Dendritic cell treated with granulocyte-macrophage colony-stimulating factor and Interleukin-4, amounts not matched to agents 40 ng/mL and 50 ng/mL, for 4 days (primary cell): Measurements from ENCODE around the gene VCL.
A peak's percentile ranks its signal among the peaks of the same experiment; 100 is the strongest.

Experiments used
- H3K27ac Mint-ChIP-seq: one replicate; pipeline ENCODE4 v1.8.0; 2022; ENCODE audit warnings: mild to moderate bottlenecking, mixed read lengths
- H3K27me3 Mint-ChIP-seq: one replicate; pipeline ENCODE4 v1.8.0; 2022; ENCODE audit warnings: mild to moderate bottlenecking, mixed read lengths
- H3K36me3 Mint-ChIP-seq: one replicate; pipeline ENCODE4 v1.8.0; 2022; ENCODE audit warnings: low read depth, mixed read lengths
- H3K4me1 Mint-ChIP-seq: one replicate; pipeline ENCODE4 v1.8.0; 2022; ENCODE audit warnings: low read depth, mixed read lengths
- H3K4me3 Mint-ChIP-seq: one replicate; pipeline ENCODE4 v1.8.0; 2022; ENCODE audit warnings: mild to moderate bottlenecking, moderate library complexity, mixed read lengths
- H3K9me3 Mint-ChIP-seq: one replicate; pipeline ENCODE4 v1.8.0; 2022; ENCODE audit warnings: mixed read lengths
- intact Hi-C: fragments of 100-400 bp; cut with micrococcal nuclease; formaldehyde crosslinking; loops from one replicate; pipeline ENCODE4 v1.15.0; 2022

The VCL gene

GRCh38 chr10:73965890-73966768 is 31.8 kb upstream of the VCL start:
- no peaks in the 10 kb centered on the region for H3K9me3 Mint-ChIP-seq
- no peaks in the 10 kb centered on the region for H3K36me3 Mint-ChIP-seq
- no peaks in the 10 kb centered on the region for H3K27me3 Mint-ChIP-seq
- peak overlapping the region; percentile 45 for H3K4me3 Mint-ChIP-seq
- H3K4me1 Mint-ChIP-seq, result peaks cover 45% of the 10 kb centered on the region
- intact Hi-C loops, result no loop called here
- peak overlapping the region; percentile 78 for H3K27ac Mint-ChIP-seq

GRCh38 chr10:73967022-73967429 is 30.9 kb upstream of the VCL start:
- intact Hi-C loops, result no loop called here
- Mint-ChIP-seq H3K27ac (peak overlapping the region; percentile 78), H3K27me3 (no peaks in the 10 kb centered on the region), H3K4me3 (no peak overlapping the region), H3K36me3 (no peaks in the 10 kb centered on the region), H3K4me1 (peaks cover 45% of the 10 kb centered on the region), H3K9me3 (no peaks in the 10 kb centered on the region)

GRCh38 chr10:73967544-73967943 is 30.4 kb upstream of the VCL start:
- no peaks in the 10 kb centered on the region for H3K36me3 Mint-ChIP-seq
- intact Hi-C loops, result no loop called here
- no peak overlapping the region for H3K4me3 Mint-ChIP-seq
- H3K27ac Mint-ChIP-seq, result peak overlapping the region; percentile 74
- H3K4me1 Mint-ChIP-seq, result peaks cover 40% of the 10 kb centered on the region
- H3K9me3 Mint-ChIP-seq, result no peaks in the 10 kb centered on the region
- H3K27me3 Mint-ChIP-seq, result no peaks in the 10 kb centered on the region

- no peak overlapping the region for H3K4me3 Mint-ChIP-seq
- intact Hi-C loops, result no loop called here
- H3K36me3 Mint-ChIP-seq, result no peaks in the 10 kb centered on the region
- H3K27ac Mint-ChIP-seq, result peak overlapping the region; percentile 74
- H3K27me3 Mint-ChIP-seq, result no peaks in the 10 kb centered on the region
- peaks cover 39% of the 10 kb centered on the region for H3K4me1 Mint-ChIP-seq
- no peaks in the 10 kb centered on the region for H3K9me3 Mint-ChIP-seq
Observed at GRCh38 chr10:73968098-73968521, 29.8 kb upstream of the VCL start.

GRCh38 chr10:73969224-73969841 is 28.6 kb upstream of the VCL start:
- Mint-ChIP-seq H3K9me3 (no peaks in the 10 kb centered on the region), H3K4me3 (no peak overlapping the region), H3K36me3 (no peaks in the 10 kb centered on the region), H3K4me1 (peaks cover 39% of the 10 kb centered on the region), H3K27me3 (no peaks in the 10 kb centered on the region), H3K27ac (peak overlapping the region; percentile 74)
- intact Hi-C loops, result no loop called here

- no peaks in the 10 kb centered on the region for H3K27me3 Mint-ChIP-seq
- H3K4me1 Mint-ChIP-seq, result peaks cover 32% of the 10 kb centered on the region
- intact Hi-C loops, result no loop called here
- H3K36me3 Mint-ChIP-seq, result no peaks in the 10 kb centered on the region
- peaks cover 7% of the 10 kb centered on the region for H3K9me3 Mint-ChIP-seq
- no peak overlapping the region for H3K4me3 Mint-ChIP-seq
- no peak overlapping the region for H3K27ac Mint-ChIP-seq
Observed at GRCh38 chr10:73970845-73971244, 27.1 kb upstream of the VCL start.

GRCh38 chr10:73971636-73972354 is 26.1 kb upstream of the VCL start:
- Mint-ChIP-seq H3K4me3 (no peak overlapping the region), H3K4me1 (peaks cover 23% of the 10 kb centered on the region), H3K9me3 (peaks cover 7% of the 10 kb centered on the region), H3K27ac (no peak overlapping the region), H3K27me3 (no peaks in the 10 kb centered on the region), H3K36me3 (no peaks in the 10 kb centered on the region)
- intact Hi-C loops, result no loop called here

- Mint-ChIP-seq H3K27ac (no peak overlapping the region), H3K36me3 (no peaks in the 10 kb centered on the region), H3K4me1 (peaks cover 10% of the 10 kb centered on the region), H3K4me3 (no peak overlapping the region), H3K9me3 (peaks cover 7% of the 10 kb centered on the region), H3K27me3 (no peaks in the 10 kb centered on the region)
- intact Hi-C loops, result no loop called here
Observed at GRCh38 chr10:73973427-73973826, 24.5 kb upstream of the VCL start.

GRCh38 chr10:73974309-73974946 is 23.5 kb upstream of the VCL start:
- H3K36me3 Mint-ChIP-seq, result no peaks in the 10 kb centered on the region

GRCh38 chr10:73975388-73975787 is 22.5 kb upstream of the VCL start:
- Mint-ChIP-seq H3K4me3 (no peak overlapping the region), H3K36me3 (no peaks in the 10 kb centered on the region)
- intact Hi-C loops, result no loop called here

More at GRCh38 chr10:73974309-73974946, 23.5 kb upstream of the VCL start:
- Mint-ChIP-seq H3K4me1 (peaks cover 9% of the 10 kb centered on the region), H3K27ac (no peak overlapping the region), H3K27me3 (no peaks in the 10 kb centered on the region), H3K9me3 (peaks cover 7% of the 10 kb centered on the region), H3K4me3 (no peak overlapping the region)
- intact Hi-C loops, result no loop called here

GRCh38 chr10:73979141-73979808 is 18.6 kb upstream of the VCL start:
- peaks cover 7% of the 10 kb centered on the region for H3K9me3 Mint-ChIP-seq
- H3K27ac Mint-ChIP-seq, result peak overlapping the region; percentile 89
- H3K4me1 Mint-ChIP-seq, result peaks cover 27% of the 10 kb centered on the region
- H3K36me3 Mint-ChIP-seq, result no peaks in the 10 kb centered on the region
- peak overlapping the region; percentile 6 for H3K4me3 Mint-ChIP-seq
- no peaks in the 10 kb centered on the region for H3K27me3 Mint-ChIP-seq
- intact Hi-C loops, result no loop called here

More at GRCh38 chr10:73975388-73975787, 22.5 kb upstream of the VCL start:
- H3K9me3 Mint-ChIP-seq, result peaks cover 7% of the 10 kb centered on the region
- peaks cover 16% of the 10 kb centered on the region for H3K4me1 Mint-ChIP-seq
- H3K27me3 Mint-ChIP-seq, result no peaks in the 10 kb centered on the region
- H3K27ac Mint-ChIP-seq, result no peak overlapping the region

GRCh38 chr10:73979809-73980433 is 18.0 kb upstream of the VCL start:
- intact Hi-C loops, result no loop called here
- Mint-ChIP-seq H3K4me3 (no peak overlapping the region), H3K9me3 (peaks cover 7% of the 10 kb centered on the region), H3K4me1 (peaks cover 27% of the 10 kb centered on the region), H3K27ac (peak overlapping the region; percentile 89), H3K27me3 (no peaks in the 10 kb centered on the region), H3K36me3 (no peaks in the 10 kb centered on the region)

GRCh38 chr10:73981812-73982211 is 16.1 kb upstream of the VCL start:
- Mint-ChIP-seq H3K27ac (peak overlapping the region; percentile 15), H3K9me3 (no peaks in the 10 kb centered on the region), H3K36me3 (no peaks in the 10 kb centered on the region), H3K27me3 (no peaks in the 10 kb centered on the region), H3K4me1 (peaks cover 27% of the 10 kb centered on the region), H3K4me3 (no peak overlapping the region)
- intact Hi-C loops, result no loop called here
